ENCODE data around the gene N4BP2L2.

GRCh38 chr13:32383836-32384618, 154.6 kb downstream of the N4BP2L2 start:
- TF ChIP-seq CTCF (conservative IDR thresholded peaks at IDR 0.05; ENCODE audit: low read depth in 2 of 2) (no peak), POLR2AphosphoS5 (IDR thresholded peaks at IDR 0.05; ENCODE audit: low read depth) (no peak), ETS1 (IDR thresholded peaks at IDR 0.05) (no peak), EZH2phosphoT487 (IDR thresholded peaks at IDR 0.05; ENCODE audit: unreplicated experiment) (no peak), REST (IDR thresholded peaks at IDR 0.05; ENCODE audit: unreplicated experiment) (no peak), CREB1 (CRISPR knock-in tag; IDR thresholded peaks at IDR 0.05; ENCODE audit: low read depth) (no peak), EZH2 (IDR thresholded peaks at IDR 0.05; ENCODE audit: low read depth, unreplicated experiment) (no peak), JUNB (IDR thresholded peaks at IDR 0.05; ENCODE audit: unreplicated experiment) (no peak), NANOG (IDR thresholded peaks at IDR 0.05; ENCODE audit: borderline replicate concordance) (no peak), ZNF462 (CRISPR knock-in tag; IDR thresholded peaks at IDR 0.05) (no peak), ZNF331 (CRISPR knock-in tag; IDR thresholded peaks at IDR 0.05; ENCODE audit: low read depth) (no peak), STAT1 (IDR thresholded peaks at IDR 0.05; ENCODE audit: unreplicated experiment) (no peak), ZNF114 (CRISPR knock-in tag; IDR thresholded peaks at IDR 0.05) (no peak)

Data from GM23338 (cell line).